ENCODE results near the gene RAPGEF1.

DNA sequence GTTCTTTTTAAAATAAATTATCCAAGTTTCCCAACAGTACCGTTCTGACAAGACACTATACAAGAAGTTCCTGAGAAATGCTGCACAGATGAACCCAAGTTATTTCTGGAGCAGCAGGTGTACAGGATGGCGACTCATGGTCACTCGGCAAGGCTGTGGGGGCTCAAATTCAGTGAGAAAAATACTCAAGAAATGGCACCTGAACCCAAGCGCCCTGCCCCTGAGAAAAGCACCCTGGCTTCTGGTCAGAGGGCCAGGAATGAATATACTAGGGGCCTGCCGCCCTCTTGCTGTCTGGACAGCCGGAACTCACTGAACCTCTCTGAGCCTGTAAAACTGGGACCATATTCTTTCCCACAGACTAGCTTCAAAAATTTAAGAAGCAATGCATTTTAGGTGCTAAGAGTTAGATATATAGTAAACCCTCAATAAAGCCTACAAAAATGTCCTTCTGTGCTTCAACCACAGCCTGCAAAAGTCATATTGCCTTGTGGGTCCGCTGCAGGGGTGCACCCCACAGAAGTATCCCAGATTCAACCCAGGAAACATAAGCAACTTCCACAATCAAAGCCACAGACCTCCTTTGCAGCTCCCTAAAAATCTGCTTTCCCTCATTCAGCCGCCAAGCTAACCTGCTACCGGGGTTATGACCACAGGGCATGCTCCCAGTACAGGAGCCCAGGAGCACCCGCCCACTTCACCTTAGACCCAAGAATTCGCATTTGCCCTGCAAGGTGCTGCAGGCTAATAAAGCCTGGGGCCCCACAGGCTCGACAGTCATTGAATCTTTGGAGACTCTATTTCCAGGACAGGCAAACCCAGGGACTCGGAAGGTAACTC lies 1.4 kb downstream of the RAPGEF1 start:
- TF ChIP-seq, protein P1, sequence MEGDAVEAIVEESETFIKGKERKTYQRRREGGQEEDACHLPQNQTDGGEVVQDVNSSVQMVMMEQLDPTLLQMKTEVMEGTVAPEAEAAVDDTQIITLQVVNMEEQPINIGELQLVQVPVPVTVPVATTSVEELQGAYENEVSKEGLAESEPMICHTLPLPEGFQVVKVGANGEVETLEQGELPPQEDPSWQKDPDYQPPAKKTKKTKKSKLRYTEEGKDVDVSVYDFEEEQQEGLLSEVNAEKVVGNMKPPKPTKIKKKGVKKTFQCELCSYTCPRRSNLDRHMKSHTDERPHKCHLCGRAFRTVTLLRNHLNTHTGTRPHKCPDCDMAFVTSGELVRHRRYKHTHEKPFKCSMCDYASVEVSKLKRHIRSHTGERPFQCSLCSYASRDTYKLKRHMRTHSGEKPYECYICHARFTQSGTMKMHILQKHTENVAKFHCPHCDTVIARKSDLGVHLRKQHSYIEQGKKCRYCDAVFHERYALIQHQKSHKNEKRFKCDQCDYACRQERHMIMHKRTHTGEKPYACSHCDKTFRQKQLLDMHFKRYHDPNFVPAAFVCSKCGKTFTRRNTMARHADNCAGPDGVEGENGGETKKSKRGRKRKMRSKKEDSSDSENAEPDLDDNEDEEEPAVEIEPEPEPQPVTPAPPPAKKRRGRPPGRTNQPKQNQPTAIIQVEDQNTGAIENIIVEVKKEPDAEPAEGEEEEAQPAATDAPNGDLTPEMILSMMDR (conservative IDR thresholded peaks at IDR 0.05; ENCODE audit: low read depth in 2 of 2) = no peak
- TF ChIP-seq POLR2AphosphoS5 (IDR thresholded peaks at IDR 0.05; ENCODE audit: low read depth) (no peak), EZH2phosphoT487 (IDR thresholded peaks at IDR 0.05; ENCODE audit: unreplicated experiment) (no peak), EZH2 (IDR thresholded peaks at IDR 0.05; ENCODE audit: low read depth, unreplicated experiment) (no peak), NANOG (IDR thresholded peaks at IDR 0.05; ENCODE audit: borderline replicate concordance) (no peak), ZNF331 (CRISPR knock-in tag; IDR thresholded peaks at IDR 0.05; ENCODE audit: low read depth) (no peak), STAT1 (IDR thresholded peaks at IDR 0.05; ENCODE audit: unreplicated experiment) (no peak), ZNF114 (CRISPR knock-in tag; IDR thresholded peaks at IDR 0.05) (no peak), JUNB (IDR thresholded peaks at IDR 0.05; ENCODE audit: unreplicated experiment) (no peak), CREB1 (CRISPR knock-in tag; IDR thresholded peaks at IDR 0.05; ENCODE audit: low read depth) (no peak)
- TF ChIP-seq, protein P2, sequence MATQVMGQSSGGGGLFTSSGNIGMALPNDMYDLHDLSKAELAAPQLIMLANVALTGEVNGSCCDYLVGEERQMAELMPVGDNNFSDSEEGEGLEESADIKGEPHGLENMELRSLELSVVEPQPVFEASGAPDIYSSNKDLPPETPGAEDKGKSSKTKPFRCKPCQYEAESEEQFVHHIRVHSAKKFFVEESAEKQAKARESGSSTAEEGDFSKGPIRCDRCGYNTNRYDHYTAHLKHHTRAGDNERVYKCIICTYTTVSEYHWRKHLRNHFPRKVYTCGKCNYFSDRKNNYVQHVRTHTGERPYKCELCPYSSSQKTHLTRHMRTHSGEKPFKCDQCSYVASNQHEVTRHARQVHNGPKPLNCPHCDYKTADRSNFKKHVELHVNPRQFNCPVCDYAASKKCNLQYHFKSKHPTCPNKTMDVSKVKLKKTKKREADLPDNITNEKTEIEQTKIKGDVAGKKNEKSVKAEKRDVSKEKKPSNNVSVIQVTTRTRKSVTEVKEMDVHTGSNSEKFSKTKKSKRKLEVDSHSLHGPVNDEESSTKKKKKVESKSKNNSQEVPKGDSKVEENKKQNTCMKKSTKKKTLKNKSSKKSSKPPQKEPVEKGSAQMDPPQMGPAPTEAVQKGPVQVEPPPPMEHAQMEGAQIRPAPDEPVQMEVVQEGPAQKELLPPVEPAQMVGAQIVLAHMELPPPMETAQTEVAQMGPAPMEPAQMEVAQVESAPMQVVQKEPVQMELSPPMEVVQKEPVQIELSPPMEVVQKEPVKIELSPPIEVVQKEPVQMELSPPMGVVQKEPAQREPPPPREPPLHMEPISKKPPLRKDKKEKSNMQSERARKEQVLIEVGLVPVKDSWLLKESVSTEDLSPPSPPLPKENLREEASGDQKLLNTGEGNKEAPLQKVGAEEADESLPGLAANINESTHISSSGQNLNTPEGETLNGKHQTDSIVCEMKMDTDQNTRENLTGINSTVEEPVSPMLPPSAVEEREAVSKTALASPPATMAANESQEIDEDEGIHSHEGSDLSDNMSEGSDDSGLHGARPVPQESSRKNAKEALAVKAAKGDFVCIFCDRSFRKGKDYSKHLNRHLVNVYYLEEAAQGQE (IDR thresholded peaks at IDR 0.05; ENCODE audit: unreplicated experiment) = no peak
- TF ChIP-seq, protein P3, sequence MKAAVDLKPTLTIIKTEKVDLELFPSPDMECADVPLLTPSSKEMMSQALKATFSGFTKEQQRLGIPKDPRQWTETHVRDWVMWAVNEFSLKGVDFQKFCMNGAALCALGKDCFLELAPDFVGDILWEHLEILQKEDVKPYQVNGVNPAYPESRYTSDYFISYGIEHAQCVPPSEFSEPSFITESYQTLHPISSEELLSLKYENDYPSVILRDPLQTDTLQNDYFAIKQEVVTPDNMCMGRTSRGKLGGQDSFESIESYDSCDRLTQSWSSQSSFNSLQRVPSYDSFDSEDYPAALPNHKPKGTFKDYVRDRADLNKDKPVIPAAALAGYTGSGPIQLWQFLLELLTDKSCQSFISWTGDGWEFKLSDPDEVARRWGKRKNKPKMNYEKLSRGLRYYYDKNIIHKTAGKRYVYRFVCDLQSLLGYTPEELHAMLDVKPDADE (IDR thresholded peaks at IDR 0.05) = no peak
- TF ChIP-seq, protein P4, sequence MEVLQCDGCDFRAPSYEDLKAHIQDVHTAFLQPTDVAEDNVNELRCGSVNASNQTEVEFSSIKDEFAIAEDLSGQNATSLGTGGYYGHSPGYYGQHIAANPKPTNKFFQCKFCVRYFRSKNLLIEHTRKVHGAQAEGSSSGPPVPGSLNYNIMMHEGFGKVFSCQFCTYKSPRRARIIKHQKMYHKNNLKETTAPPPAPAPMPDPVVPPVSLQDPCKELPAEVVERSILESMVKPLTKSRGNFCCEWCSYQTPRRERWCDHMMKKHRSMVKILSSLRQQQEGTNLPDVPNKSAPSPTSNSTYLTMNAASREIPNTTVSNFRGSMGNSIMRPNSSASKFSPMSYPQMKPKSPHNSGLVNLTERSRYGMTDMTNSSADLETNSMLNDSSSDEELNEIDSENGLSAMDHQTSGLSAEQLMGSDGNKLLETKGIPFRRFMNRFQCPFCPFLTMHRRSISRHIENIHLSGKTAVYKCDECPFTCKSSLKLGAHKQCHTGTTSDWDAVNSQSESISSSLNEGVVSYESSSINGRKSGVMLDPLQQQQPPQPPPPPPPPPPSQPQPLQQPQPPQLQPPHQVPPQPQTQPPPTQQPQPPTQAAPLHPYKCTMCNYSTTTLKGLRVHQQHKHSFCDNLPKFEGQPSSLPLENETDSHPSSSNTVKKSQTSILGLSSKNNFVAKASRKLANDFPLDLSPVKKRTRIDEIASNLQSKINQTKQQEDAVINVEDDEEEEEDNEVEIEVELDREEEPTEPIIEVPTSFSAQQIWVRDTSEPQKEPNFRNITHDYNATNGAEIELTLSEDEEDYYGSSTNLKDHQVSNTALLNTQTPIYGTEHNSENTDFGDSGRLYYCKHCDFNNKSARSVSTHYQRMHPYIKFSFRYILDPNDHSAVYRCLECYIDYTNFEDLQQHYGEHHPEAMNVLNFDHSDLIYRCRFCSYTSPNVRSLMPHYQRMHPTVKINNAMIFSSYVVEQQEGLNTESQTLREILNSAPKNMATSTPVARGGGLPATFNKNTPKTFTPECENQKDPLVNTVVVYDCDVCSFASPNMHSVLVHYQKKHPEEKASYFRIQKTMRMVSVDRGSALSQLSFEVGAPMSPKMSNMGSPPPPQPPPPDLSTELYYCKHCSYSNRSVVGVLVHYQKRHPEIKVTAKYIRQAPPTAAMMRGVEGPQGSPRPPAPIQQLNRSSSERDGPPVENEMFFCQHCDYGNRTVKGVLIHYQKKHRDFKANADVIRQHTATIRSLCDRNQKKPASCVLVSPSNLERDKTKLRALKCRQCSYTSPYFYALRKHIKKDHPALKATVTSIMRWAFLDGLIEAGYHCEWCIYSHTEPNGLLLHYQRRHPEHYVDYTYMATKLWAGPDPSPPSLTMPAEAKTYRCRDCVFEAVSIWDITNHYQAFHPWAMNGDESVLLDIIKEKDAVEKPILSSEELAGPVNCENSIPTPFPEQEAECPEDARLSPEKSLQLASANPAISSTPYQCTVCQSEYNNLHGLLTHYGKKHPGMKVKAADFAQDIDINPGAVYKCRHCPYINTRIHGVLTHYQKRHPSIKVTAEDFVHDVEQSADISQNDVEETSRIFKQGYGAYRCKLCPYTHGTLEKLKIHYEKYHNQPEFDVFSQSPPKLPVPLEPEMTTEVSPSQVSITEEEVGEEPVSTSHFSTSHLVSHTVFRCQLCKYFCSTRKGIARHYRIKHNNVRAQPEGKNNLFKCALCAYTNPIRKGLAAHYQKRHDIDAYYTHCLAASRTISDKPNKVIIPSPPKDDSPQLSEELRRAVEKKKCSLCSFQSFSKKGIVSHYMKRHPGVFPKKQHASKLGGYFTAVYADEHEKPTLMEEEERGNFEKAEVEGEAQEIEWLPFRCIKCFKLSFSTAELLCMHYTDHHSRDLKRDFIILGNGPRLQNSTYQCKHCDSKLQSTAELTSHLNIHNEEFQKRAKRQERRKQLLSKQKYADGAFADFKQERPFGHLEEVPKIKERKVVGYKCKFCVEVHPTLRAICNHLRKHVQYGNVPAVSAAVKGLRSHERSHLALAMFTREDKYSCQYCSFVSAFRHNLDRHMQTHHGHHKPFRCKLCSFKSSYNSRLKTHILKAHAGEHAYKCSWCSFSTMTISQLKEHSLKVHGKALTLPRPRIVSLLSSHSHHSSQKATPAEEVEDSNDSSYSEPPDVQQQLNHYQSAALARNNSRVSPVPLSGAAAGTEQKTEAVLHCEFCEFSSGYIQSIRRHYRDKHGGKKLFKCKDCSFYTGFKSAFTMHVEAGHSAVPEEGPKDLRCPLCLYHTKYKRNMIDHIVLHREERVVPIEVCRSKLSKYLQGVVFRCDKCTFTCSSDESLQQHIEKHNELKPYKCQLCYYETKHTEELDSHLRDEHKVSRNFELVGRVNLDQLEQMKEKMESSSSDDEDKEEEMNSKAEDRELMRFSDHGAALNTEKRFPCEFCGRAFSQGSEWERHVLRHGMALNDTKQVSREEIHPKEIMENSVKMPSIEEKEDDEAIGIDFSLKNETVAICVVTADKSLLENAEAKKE (CRISPR knock-in tag; IDR thresholded peaks at IDR 0.05) = no peak
